Activated CD8-positive, alpha-beta memory T cell treated with anti-CD3 and anti-CD28 coated beads, Interleukin-2, amount 50 U/mL, for 1 hour (primary cell): ENCODE data around the gene ARHGEF4.
A peak's percentile ranks its signal among the peaks of the same experiment; 100 is the strongest.

ENCODE experiments used
- DNase-seq: peaks from one replicate; pipeline ENCODE4 v3.0.0-alpha.2; 2020; ENCODE audit errors: extremely low read depth

Gene ARHGEF4

DNA sequence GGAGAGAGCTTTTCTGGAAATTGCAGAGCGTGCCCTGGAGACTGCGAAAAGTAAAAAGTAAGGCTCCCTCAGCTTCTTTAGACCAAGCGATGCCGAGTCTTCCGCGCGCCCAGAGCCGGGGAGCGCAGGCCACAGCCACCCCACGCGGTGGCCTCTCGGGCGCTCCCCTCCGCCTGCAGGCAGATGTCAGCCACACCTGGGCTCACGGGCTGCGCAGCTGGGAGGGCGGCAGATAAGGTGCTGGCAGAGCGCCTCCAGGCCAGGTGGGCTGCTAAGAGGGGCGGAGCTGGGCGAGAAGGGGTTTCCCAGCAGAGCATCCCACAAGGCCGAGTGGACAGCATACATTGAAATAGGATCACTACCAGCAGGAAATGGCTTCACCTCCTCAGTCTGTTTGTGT is 81.7 kb downstream of the ARHGEF4 start:
- no peak for DNase-seq

DNA sequence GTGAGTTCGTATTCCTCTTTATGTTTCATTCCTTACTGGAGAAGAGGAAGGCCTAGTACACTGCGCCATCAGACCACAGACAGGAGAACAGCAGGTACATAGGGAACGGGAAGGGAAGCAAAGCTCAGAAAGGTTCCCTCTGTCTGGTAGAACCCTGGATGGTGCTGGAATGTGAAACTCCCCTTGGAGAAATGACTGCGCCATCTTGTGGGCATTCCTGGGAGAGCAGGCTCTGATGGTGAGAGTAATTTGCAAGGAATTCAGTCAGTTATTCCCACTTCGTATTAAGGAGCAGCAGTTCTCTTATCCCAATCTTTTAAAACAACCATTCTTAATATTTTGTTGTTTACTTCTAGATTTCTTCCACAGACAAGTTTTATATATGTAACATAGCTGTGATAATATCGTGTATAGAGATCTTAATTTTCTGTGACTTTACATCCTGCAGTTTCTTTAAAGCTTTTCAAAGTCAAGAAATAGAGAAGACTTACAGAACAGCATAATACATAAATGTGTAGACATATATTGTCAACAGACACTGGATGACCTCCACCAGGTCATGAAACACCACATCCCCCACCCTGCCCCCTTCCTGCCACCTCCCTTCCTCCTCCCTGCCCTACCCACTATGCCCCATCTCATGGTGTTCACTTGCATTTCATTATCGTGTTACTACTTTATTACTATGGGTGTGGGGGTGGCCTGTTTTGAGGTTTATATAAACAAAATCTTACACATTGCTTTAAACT is 83.9 kb downstream of the ARHGEF4 start:
- DNase-seq, result peak; percentile 3

DNA sequence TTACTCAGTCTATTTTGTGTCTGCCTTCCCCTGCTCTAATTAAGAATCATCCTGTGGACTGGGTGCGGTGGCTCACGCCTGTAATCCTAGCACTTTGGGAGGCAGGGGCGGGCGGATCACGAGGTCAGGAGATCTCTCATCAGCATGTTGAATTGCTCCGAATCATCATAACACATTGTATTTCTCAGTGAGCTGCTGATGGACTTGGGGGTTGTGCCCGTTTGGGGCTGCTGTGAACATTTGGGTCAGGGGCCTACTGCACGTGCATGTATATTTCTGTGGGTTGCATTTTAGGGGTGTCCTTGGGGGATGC is 84.4 kb downstream of the ARHGEF4 start:
- no peak for DNase-seq

DNA sequence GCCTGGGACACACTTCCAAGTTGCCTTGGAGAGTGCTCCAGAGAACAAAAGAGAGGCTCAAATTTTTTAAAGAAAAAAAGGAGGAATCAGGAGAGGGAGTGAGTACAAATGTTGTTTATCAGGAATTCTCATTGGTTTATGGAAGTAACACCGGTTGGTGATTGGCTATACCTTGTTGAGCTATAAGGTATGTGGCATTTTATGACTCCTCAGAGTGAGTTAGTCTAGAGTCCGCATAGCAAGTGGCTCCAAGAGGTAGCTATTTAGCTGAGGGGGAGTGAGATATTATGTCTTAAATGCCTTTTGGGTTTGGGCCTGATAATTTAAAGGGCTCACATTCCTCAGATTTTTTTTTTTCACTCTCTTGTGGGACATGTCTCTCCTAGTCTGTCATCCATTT is 85.7 kb downstream of the ARHGEF4 start:
- DNase-seq, result no peak

DNA sequence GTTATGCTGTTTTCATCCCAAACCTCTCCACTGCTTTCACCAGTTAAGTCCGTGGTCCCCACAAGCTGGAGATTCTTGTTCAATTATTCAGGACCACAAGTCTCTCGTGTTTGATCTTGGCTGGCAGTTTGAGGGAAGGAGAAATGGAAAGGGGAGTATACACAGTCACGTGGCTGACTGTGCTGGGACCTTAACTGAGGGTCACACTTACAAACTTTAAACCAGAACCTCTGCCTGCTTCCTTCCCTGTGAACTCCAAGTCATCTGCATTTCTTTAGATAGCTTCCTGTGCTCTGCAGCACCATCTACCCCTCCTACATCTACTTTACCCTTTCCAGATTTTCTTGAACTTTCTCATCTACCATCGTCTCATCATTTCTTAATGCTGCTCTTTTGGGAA is 91.7 kb downstream of the ARHGEF4 start:
- no peak for DNase-seq

DNA sequence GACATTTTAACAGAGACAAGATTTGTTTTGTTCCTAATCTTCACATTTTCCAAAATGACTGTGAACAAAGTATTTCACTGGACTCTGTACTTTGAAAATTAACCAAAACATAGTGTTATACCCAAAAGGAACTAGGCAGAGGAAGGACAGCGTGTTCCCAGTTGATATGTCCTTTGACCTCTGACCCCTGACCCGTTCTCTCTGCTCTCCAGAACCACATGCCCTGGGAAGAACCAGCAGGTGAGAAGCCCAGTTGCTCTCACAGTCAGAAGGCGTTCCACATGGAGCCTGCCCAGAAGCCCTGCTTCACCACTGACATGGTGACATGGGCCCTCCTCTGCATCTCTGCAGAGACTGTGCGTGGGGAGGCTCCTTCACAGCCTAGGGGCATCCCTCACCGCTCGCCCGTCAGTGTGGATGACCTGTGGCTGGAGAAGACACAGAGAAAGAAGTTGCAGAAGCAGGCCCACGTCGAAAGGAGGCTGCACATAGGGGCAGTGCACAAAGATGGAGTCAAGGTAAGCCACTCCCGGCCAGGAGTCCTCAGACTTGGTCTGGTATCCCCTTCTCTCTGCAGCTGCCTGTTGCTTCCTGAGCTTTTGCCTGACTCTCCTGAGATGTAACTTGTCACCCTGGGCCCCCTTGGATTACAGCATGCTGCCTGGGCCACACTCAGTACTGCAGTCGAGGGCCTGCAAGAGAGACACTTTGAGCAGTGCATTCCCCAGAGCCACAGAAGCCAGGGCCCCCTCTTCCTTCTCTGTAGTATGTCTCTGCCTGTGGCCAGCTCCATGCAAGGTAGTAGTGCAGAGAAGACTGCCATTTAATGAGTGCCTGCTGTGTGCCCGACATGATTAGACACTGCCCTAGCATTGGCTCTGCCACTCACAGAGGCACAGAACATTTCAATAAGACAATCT is 94.3 kb downstream of the ARHGEF4 start:
- DNase-seq, result no peak

DNA sequence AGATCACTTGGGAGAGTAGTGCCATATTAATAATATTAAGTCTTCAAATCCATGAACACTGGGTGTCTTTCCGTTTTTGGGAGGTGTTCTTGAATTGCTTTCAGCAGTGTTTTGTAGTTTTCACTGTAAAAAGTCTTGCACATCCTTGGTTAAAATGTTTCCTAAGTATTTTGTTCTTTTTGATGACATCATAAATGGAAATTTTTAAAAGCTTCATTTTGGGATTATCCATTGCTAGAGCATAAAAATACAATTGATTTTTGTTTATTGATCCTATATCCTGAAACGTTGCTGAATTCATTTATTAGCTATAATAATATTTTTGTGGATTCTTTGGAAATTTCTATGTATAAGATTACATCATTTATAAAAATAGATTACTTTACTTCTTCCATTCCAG is 96.8 kb downstream of the ARHGEF4 start:
- no peak for DNase-seq

DNA sequence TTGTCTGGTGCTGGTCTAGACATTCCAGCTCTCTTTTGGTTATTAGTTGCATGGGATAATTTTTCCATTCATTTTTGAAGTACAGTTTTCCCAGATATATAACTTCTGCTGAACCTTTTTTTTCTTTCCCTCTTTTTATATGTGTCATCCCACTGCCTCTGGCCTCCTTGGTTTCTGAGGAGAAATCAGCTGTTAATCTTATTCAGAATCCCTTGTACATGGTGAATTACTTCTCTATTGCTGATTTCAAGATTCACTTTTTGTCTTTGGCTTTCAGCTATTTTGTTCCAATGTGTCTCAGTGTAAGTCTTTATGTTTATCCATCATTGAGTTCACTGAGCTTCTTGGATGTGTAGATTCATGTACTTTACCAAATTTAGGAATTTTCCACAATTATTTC is 99.7 kb downstream of the ARHGEF4 start:
- DNase-seq, result no peak

DNA sequence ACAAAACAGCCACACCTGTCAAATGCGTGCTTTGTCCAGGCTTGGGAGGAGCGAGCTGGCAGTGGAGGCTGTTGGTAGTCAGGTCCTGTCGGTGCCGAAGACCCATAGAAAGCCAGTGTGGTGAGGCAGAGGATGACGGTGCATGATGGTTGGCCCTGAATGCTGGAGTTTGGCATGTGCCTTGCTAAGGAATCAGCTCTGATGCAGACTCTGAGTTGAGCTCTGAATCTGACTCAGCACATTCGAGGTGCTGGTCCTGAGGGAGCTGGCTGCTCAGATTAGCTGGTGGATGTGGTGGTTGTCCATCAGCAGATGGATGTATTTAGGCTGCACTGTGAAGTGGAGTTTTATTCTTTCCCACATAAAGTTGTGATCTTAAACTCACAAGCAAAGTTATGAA is 111.3 kb downstream of the ARHGEF4 start:
- no peak for DNase-seq

DNA sequence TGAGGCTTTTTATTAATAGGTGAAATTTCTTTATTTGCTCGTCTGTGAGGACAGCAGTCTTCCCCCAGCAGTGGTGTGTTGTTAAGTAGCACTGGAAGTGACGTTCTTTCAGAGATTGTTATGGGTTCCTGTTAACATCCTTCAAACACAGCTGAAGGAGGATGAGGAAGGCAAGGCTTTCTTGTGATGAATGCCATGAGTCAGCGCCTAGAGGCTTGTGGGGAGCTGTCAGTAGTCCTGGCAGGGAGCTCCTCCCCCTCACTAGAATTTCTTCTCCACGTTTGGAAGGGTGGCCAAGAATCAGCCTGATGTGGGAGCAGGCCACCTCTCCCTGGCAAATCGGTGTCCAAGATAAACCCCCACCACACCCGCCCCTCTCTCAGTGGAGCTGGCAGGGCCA is 113.2 kb downstream of the ARHGEF4 start:
- DNase-seq, result no peak

DNA sequence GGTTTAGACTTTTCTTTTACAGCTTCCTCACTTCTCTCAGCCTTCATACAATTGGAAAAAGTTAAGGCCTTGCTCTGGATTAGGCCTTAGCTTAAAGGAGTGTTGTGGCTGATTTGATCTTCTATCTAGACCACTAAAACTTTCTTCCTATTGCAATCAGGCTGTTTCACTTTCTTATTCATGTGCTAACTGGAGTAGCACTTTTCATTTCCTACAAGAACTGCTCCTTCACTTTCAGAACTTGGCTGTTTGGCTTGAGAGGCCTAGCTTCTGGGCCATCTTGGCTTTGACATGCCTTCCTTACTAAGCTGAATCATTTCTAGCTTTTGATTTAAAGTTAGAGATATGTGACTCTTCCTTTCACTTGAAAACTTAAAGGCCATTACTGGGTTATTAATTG is 114.3 kb downstream of the ARHGEF4 start:
- DNase-seq, result no peak

DNA sequence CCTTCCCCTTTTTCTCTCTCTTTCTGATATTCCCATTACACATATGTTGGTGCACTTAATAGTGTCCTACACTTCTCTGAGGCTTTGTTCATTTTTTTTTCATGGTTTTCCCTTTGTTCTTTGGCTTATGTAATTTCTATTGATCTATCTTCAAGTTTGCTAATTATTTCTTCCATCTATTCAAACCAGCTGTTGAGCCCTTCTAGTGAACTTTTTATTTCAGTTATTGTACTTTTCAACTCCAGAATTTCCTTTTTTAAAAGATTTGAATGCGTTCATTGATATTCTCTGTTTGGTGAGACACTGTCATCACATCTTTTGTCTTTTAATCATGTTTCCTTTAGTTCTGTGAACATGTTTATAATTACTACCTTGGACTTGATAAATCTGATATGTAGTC is 118.2 kb downstream of the ARHGEF4 start:
- no peak for DNase-seq

DNA sequence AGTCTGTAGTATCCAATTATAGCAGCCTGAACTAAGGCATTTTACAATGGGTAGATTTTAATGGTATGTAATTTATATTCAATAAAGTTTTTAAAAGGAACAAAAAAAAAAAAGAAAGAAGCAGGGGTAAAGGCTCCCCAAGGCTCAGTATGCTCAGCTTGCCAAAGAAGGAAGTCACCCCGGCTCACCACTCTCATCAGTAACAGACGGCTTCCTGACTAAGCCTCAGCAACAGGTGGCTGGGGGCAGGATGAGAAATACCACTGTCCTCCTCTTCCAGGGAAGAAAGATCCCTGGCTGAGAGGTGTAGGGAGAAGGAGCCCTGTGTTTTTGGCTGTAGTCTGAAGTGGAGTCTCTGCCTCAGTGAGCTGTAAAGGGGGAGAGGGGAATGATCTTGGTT is 121.2 kb downstream of the ARHGEF4 start:
- no peak for DNase-seq

DNA sequence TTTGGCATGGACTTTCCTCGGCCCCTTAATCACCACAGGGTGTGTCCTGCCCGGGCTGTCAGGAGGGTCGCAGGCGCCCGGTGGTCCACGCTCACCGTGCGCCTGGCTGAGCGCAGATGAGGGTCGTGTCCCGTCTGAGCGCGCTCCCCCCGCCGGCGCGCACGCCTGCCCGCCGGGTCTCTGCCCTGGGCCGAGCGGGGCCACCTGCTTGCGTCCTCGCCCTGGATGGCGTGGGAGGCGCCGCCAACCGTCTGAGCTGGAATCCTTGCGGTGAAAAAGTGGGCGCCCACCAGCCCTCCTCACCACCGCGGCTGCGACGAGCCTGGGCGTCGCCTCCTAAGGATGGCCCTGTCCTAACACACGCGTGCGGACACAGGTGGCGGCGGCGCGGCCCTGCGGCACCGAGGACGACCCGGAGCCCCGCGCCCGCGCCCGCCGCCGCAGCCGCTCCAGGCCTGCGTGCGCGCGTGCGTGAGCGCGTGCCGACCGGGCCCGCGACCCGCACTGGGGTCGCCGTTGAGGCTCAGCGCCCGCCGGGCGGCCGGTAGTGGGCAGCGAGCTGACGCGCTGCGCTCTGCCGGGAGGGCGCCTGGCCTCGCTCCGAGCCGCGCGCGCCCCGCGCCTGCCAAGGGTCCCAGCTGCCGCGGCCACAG is 126.6 kb downstream of the ARHGEF4 start:
- DNase-seq, result no peak

DNA sequence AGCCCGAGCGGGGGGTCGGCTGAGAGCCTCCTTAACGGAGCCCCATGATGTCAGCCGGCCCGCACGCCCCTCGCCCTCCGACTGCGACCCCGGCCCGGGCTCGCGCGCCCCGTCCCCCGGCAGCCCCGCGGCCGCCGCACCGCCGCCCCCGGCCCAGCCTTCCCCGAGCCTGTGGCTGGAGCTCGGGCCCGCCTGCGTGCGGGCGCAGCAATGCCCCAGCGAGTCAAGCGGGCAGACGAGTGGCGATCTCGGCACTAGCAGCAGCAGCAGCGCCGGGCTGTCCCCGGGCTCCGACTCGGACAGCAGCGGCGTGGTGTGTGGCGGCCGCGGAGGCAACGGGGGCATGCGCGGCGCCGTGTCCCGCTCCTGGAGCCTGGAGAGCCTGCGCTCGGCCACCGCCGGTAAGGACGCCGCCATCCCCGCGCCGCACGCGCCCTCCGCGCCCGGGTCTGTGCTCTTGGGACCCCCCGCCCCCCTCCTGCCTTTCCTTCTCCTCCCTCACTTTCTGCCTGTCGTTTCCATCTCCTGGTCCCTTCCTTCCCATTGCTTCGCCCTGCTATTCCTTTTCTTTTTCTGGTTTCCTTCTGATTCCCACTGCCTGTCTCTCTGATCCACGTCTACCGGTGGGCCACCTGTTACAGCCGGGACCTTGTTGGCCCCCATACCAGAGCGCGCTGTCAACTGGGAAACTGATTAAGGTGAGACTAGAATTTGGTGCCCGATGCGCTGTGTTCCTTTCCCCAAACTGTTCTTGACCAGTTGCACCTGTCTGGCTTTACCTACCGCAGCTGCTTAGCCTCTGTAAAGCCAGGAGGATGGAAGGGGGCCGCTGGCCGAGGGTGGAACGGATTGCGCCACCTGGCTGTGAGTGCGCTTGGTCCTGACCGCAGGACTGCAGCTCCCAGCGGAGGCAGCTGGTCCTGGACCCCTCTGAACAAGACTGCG is 127.4 kb downstream of the ARHGEF4 start:
- no peak for DNase-seq

DNA sequence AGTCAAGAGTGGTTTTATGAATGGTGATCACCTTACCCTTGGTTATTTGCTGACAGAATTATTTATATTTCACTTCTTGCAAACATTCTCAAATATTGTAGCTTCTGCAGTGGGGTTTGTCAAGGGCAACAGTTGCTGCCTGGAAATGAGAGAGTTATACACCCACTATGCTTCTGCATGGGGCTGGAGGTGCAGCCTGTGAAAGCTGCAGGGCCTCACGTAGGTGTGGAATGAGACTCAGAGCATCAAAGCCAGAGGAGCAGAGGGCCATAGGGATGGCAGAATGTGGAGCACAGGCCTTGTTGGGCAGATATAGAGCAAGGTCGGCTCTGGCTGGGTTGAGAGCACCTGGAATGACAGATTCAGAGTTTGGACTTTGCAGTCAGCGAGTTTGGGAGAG is 128.2 kb downstream of the ARHGEF4 start:
- no peak for DNase-seq

DNA sequence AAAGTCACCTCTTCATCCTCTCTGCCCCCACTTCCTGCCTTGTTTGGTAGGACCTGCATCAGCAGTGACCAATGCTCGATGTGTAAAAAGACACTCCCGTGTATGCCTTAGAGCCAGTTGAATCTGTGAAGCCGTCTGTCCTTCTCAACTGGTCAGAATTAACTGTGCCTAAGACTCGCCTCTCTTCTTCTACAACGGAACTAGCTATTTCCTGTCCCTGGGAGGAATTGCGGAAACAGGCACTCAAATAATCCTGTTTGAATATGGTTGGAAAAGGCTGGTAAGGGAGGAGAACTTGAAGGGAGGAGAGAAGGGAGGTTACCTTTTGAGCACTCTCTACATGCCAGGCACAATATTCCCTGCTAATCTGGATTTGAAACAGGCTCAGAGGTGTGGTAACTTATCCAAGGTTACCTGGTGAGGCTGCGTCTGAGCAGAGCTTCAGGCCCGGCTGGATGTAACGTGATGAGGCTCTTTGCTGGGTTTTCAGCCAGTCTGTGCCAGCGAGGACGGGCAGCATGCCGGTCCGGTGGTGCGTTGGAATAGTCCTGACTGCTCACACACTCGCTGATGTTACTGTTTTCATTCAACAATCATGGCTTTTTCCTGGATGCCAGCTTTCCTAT is 129.5 kb downstream of the ARHGEF4 start:
- DNase-seq, result no peak

DNA sequence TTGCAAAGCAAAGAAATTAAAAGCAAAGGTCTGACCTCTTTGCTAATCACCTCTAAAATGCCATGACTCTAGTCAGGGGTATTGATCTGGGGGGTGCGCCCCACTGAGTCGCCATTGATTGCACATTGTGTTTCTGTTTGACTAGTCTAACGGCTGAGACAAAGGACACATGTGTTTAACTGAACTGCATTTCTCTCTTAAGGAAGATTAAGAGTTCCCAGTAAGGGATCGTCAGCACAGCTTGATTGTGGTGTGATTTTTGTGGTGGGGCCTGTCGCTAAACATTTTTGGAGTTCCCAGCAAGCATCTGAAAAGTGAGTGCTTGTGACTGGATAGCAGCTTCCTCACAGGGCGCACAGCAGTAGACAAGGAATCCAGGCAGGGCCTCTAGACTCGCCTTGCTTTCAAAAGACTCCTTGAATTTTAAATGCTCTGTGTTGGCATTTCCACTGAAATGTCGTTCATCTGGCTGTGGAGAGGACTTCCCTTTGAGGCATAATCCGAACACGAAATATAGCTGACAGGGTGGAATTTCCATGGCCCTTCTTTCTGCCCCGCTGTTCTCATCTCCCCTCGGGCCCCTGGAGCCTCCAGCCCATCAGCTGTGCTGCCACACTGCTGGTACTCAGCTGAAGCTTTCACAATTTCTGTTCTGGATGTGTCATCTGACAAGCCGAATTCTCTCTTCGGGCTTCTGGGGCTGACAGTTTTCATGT is 130.2 kb downstream of the ARHGEF4 start:
- DNase-seq, result no peak

DNA sequence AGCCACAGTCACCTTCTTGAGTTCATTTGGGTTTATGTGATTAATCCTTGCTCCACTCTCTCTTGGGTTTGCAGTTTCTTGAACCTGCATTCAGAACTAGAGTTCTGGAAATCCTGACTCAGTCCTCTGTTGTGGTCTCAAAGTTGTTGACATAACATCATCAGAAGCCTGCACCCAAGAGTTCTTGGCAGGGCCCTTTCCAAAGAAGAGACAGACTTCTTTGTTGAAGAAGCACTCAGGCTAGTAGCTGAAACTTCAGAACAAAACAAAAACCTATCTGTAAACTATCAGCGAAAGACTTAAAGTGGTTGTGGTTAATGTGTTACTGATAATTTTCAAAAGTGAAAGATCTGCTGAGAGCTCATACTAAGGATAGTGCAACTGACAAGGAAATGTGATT is 135.7 kb downstream of the ARHGEF4 start:
- DNase-seq, result no peak

DNA sequence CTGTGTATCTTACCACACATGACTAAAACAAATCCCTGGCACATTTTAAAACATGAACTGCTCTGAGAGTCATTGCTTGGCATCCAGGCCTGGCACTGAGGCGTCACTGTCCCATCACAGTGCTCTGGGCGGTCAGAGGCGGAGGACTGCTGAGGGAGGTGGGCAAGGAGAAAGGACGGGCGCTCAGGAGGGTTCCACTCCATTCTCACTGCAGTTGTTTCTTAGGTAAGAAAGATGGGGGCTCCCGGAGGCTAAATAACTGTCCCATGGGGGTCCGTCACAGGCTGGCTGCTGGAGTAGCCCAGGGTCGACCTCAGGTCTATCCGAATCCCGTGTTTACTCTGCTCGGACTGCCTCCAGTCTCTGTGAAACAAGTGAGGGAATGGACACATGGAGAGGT is 139.0 kb downstream of the ARHGEF4 start:
- no peak for DNase-seq
